Right forelimb (tissue), 1 donor: ENCODE measurements around the gene DIP2C.
"Not testable (repeated sequence)": the region's sequence is repeated elsewhere in the genome, so short reads cannot be mapped to it uniquely, and the experiment has no call there.

Experiments
- DNase-seq: peaks from one replicate; pipeline ENCODE4 v3.0.0-alpha.2; 2018

The DIP2C gene

DNA sequence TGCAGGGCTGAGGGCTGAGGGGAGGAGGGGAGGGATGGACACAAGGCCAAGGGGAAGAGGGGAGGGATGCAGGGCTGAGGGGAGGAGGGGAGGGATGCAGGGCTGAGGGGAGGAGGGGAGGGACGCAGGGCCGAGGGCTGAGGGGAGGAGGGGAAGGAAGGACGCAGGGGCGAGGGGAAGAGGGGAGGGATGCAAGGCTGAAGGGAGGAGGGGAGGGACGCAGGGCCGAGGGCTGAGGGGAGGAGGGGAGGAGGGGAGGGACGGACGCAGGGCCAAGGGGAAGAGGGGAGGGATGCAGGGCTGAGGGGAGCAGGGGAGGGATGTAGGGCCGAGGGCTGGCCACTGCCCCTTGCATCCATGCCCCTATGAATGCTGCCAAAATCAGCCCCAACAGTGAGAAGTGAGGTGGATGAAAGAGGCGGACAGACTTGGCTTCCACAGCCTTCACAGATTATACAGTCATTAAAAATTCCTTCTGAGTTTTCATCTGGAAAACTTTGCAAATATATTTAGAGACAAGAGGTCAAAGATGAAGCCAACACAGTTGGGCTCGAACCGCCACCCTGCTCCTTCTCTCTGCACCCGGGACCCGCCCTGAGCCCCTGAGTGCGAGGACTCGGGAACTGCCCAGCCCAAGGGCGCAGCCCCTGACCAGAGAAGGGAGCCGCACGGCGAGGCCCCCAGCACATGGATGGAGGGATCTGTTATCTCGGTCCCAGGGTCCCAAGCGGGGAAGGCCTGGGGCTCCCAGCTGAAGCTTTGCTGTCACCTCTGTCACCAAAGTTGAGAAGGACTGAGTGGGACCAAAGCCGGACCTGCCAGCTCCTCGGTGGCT, 65.8 kb downstream of the DIP2C start:
- no peak for DNase-seq

DNA sequence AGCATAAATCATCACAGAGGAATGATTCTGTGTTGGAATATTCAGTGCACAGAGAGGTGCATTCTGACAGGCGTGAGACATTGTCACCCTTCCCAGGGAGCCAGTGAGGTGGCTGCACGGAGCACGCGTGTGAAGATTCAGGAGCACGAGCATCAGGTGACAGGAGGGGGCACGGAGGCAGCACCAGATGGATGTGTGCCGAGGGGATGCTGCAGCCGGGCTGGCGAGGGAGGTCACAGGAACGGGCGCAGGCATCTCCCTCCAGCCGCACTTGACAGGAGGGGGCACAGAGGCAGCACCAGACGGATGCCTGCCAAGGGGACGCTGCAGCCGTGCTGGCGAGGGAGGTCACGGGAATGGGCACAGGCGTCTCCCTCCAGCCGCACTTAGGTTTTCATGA, 66.5 kb downstream of the DIP2C start:
- no peak for DNase-seq

DNA sequence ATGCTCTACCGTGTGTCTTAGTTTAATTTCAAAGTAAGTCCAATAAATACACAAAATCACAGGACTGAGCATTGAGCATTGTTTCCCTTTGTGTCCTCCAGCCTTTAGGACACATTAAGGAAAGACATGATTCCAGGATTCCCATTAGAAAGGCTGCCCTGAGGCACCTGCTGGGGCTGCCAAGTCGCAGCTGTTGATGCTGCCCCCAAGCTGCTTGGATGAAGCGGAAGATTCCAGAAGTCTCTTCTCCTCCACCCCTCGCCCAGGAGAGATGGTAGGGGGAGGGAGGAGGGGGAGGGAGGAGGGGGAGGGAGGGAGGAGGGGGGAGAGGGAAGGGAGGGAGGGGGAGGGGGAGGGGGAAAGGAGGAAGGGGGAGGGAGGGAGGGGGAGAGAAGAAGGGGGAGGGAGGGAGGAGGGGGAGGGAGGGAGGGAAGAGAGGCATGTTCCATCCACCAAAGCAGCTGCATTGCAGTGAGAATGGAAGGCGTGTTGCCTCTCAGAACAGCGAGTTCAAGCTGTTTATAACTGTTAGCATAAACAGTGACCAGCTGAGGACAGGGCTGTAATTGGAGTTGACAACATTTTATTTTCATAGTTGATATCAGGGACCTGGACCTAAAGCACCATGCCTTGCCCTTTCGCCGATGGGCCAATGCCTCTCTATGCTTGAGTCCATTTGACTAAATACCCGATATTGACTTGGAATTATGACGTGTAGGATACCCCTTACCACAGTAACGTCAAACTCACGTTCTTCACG, 67.3 kb downstream of the DIP2C start:
- no peak for DNase-seq

DNA sequence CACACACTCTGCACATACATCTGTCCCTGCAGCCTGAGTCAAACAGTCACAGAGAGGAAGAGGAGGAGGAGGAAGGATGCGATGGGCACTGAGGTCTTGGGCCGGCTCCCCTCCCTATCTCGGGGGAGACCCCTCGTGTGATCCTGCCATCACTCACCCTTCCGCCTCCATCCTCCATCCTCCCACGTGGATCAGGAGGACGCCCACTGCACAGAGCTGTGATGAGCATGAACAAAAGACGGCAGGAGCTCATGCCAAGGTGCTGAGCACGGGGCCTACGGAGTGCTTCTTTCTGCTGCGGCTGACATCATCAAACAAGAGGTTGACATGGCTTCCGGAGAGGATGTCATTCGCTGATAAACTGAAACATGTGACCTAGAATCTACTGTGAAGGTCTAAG, 68.0 kb downstream of the DIP2C start:
- DNase-seq: no peak

DNA sequence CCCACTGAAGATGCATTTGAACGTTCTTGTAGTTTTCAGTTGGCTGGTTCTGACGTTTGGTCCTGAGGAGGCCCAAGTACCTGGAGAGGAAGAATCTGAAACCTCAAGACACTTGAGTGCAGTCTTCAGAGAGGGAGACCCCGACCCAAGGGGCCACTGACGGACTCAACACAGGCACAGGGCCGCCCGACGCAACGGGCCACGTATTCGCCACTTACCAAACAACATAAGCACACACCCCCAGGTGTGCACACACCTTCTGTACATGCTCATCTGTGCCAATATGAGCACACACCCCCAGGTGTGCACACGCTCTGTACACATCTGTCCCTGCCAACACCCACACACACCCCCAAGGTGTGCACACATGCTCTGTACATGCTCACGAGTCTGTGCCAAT, 68.5 kb downstream of the DIP2C start:
- DNase-seq: no peak

DNA sequence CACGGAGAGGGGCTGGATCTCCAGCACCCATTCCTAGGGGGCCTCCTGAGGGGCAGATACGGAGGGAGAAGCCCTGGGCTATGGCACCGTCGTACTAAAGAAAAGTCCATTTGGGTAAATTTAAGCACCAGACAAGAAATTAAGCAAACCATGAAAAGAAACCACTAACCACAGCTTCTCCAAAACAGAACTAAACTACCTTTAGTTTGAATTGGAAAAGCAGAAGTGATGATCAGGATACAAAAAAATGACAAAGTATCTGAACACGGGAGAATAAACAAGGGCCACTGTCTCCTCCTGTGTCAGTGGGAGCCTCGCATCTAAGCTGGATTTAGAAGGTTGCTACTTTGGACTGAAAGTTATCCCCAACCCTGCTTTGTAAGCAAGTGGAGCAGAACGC, 69.1 kb downstream of the DIP2C start:
- DNase-seq: no peak

DNA sequence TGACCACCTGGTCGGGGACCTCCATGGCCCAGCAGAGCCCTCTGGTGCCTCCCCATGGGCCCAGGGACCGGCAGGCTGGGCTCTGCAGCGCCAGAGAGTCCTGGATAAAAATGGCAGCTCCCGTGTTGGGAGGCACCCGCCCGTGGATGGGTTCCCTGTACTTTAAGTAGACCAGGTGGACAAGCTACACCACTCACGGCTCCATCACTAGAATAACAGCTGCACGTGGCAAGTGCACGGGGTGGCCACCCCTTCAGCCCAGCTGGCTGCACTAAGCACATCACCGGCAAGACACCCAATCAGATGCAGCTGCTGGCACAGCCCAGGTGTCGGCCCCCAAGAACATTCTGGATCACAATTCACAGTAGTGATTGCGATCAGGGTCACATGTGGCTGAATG, 69.8 kb downstream of the DIP2C start:
- no peak for DNase-seq

DNA sequence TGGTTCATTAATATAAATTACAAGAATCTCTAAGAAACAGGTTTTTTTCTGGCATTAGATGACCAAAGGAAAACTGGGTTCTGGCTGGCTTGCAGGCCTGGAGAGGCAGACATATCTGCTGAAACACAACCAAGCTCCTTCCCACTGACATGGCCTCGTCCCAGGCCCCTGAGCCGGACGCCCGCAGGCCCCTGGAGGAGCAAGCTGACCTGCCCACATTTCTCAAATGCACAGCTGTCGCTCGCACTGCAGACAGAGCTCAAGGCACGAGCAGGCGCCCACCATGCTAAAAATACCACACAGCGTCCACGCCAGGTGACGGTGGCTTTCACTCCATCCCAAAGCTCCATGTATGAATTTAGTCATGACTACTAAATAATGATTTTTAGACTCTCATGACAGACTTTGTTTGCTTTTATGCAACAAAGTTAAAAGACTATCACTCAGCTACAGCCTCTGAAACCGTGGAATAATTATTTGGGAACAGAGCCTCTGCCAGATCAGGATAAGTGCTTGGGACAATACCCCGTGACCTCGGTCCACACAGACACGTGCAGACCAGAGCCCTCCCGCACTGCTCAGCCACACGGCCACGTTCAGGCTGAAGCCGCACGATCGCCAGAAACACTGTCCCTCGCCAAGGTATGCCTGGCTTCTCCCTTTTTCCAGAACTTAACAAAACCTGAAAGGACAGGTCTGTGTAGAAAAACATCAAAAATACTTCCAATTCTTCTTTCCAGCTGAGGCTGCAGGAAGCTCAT, 71.1 kb downstream of the DIP2C start:
- DNase-seq: peak; percentile 60

DNA sequence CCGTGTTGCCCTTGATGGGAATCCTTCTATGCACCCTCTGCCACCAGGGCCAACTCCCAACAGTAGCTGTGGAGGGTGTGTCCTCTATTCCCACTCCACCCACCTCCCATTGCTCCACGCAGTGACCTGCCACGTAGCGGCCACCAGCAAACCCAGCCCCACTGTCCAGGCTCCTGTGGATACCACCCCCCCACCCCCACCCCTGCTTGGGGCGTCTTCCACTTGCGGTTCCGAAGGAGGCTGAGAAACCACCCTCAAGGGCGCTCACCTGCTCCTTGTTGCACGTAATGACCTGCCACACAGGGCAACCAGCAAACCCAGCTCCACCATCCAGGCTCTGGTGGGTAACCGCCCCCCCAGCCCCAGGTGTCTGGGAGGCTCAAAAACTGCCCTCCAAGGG, 72.0 kb downstream of the DIP2C start:
- no peak for DNase-seq

DNA sequence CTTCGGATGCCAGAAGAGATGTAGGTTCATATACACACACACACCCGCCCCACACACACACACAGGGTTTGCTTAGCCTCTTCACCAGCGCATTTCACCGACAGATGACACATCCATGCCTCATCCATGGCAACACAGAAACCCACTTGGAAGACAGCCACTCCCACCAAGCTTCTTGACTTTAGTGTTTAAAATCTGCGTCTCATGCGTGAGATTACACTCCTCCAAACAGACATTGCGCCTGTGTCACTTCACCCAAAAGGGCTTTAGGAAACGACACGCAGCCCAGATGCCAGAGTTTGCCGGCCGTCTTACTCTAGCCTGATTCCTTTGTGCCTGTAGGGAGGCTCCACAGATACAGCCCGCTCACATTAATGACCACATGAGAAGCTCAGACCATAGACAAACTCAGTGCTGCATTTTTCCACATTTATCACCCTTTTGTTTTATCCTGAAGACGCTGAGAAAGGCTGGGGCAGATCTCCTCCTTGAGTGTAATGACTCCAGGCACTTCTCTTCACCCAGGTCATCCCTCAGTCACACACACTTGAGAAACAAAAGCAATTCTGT, 73.8 kb downstream of the DIP2C start:
- no peak for DNase-seq

DNA sequence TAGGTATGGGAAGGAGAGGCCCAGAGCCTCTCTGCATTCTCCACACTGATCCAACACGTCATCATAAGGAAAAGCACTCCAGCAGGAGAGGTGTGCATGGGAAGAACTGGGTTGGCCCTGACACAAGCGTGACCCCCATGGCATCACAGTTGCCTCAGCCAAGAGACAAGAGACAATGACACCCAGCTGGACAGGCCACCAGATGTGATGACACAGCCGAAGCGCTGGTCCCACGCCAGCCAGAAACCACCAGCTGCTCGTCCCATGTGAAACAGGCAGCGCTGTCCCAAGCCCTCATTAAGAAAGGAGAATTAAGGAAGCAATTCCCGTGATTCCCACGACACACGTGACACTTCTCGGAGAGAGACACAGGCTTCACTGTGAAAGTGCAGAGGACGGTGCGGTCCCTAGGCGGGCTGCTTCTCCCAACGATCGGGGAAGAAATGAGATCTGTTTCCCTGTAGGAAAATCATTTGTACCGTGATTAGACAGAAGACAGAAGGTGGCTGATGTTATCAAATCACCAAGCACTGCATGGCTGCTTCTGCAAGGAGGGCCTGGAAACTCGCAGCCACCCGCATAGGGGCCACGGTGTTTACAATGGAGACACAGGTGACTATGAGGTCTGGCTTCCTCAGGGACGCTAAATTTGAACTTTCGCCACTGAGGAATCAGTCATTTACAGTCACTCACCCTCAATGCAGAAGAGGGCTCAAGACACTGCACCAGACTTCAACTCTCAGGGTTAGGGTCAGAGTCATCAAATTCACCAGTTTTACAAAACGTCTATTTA, 74.5 kb downstream of the DIP2C start:
- no peak for DNase-seq

DNA sequence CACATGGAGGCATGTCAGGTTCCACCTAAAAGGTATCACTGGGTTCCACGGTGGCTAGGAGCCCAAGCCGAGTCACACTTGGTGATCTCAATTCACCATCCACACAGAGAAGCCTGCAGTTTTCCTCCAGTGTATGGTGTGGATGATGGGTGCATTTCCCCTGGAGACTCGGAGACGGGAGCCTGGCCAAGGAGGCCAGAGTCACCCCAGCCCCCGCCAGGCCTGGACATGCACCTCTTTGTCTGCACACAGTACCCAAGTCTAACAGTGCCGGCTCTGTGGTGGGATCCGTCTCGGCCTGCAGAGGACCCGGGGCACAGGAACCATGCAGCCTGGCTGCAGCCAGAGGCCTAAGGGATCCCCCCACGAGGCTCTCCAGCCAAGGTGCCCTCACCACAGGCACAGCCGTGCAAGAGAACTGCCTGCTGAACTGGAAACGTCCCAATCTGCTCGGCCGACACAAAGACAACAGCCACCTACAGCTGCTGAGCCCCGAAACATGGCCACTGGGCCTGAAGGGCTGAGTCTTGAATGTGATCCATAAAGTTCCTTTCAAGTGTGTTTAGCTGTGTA, 75.2 kb downstream of the DIP2C start:
- no peak for DNase-seq

DNA sequence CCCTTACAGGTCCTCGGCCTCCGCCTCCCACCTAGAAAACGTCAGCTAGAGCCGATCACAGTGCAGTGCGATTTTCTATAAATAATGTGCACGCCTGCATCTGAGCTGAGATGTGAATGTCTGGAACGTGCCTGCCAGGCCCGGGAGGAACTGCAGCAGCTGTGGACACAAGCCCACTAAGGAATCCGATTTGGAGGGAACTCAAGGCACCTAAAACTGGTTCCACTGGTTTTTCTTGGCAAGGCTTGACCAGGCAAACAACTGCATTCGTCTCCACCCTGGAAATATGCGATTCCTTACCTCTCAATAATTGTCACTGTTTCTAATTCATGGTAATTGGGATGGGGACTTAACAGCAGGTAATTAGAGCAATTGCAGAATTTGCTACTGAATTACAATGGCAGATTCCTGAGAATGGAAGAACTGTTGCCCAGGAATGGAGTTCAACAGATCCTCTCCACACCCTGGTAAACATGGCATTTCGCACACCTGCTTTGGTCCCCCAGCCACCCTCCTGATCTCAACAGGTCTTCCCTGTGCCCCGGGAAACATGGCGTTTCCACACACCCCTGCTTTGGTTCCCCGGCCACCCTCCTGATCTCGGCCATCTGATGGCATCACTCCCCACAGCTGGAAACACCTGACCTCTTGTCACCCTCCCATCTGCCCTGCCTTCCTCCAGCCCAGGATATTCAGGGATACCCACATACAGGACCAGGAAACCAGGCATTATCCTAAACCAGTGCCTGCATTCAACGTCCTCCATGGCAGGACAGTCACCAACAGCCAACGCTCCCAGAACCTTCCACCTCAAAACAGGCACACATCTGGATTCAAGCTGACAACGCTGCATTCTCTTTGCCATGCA, 76.0 kb downstream of the DIP2C start:
- DNase-seq: no peak

DNA sequence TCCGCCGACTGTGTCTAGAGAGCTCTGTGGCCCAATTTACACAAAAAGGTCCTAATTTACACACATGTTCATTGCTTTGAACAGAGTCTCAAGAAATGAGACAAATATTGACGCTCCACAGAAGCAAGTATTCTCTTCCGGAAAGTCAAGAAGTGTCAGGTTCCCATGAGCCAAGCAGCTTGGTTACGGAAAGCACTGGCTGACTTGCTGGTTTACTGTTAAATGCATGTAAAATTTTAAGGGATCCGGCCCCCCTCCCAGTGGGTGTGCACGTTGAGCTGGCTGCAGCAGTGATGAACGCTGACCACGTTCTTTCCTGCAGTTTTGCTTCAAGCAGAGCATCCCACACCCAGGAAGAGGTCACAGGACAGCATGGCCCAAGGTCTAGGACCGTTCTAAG, 76.8 kb downstream of the DIP2C start:
- no peak for DNase-seq

DNA sequence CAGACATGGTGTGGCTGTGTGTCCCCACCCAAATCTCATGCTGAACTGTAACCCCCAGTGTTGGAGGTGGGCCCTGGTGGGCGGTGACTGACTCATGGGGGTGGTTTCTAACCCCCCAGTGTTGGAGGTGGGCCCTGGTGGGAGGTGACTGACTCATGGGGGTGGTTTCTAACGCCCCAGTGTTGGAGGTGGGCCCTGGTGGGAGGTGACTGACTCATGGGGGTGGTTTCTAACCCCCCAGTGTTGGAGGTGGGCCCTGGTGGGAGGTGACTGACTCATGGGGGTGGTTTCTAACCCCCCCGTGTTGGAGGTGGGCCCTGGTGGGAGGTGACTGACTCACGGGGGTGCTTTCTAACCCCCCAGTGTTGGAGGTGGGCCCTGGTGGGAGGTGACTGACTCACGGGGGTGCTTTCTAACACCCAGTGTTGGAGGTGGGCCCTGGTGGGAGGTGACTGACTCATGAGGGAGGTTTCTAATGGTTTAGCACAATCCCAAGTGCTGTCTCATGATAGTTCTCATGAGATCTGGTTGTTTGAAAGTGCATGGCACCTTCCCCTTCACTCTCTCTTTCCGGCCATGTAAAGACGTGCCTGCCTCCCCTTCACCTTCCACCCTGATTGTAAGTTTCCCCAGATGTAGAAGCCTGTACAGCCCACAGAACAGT, 78.7 kb downstream of the DIP2C start:
- DNase-seq: not testable (repeated sequence)

DNA sequence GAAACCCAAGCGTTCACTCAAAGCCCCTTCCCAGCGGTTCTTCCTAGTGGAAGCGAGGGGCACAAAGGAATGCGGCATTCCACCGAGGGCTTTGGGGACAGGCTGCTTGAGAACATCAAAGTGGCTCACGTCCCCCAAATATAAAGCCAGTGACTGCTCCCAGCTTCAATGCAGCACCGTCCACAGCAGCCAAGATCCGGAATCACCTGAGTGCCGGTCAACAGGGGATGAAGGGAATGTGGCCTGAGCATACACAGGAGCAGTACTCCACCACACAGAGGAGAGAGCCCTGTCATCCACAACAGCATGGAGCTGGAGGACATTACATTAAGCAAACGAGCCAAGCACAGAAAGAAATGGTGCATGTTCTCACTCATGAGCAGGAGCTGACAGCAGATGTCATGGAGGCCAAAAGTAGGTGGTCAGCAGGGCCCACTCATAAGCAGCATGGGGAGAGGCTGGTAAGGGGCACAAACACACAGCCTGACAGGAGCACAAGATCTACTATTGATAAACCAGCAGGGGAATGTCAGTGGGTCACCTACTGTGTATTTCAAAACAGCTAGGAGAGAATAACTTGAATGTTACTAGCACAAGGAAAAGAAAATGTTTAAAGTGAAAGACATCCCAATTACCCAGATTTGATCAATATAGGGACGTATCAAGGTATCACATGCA, 79.5 kb downstream of the DIP2C start:
- no peak for DNase-seq

DNA sequence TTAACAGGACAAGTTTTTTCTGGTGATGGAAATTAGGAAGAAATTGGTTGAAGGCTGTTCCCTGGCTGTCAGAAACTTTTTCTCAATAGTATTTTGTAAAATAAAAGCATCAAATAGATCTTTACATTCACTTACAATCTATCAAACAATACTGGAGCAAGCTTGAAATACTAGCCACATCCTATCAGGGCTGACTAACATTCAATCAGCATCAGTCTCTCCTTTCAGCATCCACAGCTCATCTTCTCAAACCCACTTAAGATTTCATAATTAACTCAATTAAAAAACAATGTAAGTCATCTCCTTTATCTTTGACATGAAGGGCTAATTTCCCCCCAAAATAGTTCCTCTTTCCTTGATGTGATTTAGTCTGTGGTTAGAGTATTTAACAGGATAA, 80.2 kb downstream of the DIP2C start:
- DNase-seq: no peak

DNA sequence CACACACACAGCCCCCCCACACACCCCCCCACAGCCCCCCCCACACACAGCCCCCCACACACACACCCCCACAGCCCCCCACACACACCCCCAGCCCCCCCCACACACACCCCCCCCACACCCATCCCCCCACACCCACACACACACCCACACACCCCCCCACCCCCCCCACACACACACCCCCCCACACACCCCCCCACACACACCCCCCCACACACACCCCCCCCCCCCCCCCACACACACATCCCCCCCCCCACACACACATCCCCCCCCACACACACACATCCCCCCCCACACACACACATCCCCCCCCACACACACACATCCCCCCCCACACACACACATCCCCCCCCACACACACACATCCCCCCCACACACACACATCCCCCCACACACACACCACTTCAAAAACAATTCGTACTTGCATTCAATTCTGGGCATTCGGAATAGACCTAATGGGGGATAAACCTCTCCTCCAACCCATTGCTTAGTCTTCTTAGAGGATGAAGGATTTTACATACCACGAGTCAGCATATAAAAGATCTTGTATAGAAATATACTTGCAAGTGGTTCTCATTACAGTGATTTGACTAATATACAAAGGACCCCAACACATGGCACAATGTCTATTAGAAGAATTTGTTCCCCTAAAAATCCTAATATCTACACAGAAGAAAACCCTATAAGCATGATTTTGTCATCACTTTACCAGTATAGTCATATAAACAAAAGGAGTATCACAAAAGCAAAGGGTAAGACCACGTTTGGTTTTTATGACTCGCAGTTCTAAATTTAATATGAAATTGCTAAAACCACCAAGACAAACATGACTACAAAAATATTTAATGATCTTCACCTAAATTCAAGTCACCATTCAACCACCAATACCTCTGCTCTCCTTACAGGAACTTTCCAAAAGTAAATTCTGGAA, 80.9 kb downstream of the DIP2C start:
- no peak for DNase-seq
